ENCODE measurements around the gene KCTD4.
A peak's percentile ranks its signal among the peaks of the same experiment; 100 is the strongest.

KCTD4 gene

GRCh38 chr13:45178349-45179162 is 22.3 kb downstream of the KCTD4 start:
- peak; percentile 16 for DNase-seq (ENCODE audit: low spot score)

- no peak for DNase-seq (ENCODE audit: low spot score)
Observed at GRCh38 chr13:45174478-45174877, 26.4 kb downstream of the KCTD4 start.

GRCh38 chr13:45168555-45168930 is 32.3 kb downstream of the KCTD4 start:
- DNase-seq (ENCODE audit: low spot score), result no peak

GRCh38 chr13:45167611-45168554 is 33.0 kb downstream of the KCTD4 start:
- no peak for DNase-seq (ENCODE audit: low spot score)

GRCh38 chr13:45166858-45167257 is 34.0 kb downstream of the KCTD4 start:
- DNase-seq (ENCODE audit: low spot score), result no peak

GRCh38 chr13:45162821-45163220 is 38.0 kb downstream of the KCTD4 start:
- no peak for DNase-seq (ENCODE audit: low spot score)

- DNase-seq (ENCODE audit: low spot score), result no peak
Observed at GRCh38 chr13:45162194-45162593, 38.7 kb downstream of the KCTD4 start.

GRCh38 chr13:45156565-45157361 is 44.1 kb downstream of the KCTD4 start:
- no peak for DNase-seq (ENCODE audit: low spot score)

GRCh38 chr13:45149964-45150363 is 50.9 kb downstream of the KCTD4 start:
- DNase-seq (ENCODE audit: low spot score), result no peak

GRCh38 chr13:45143346-45143751 is 57.5 kb downstream of the KCTD4 start:
- DNase-seq (ENCODE audit: low spot score), result peak; percentile 7
